Panc1 (cell line): Measurements from ENCODE around the gene ATP6V0D1. TPM values are rescaled to one million over a fixed set of nuclear protein-coding genes. Genes with fewer than 3 reads are reported as not detected.

ENCODE experiments used
- ATAC-seq: fragments of 200-7000 bp; cut with Tn5 transposase; 2 replicates; pipeline ENCODE4 v1.9.1; 2020; ENCODE audit warnings: mild to moderate bottlenecking, moderate library complexity
- BruUV-seq: library from RNA; stranded (reverse); fragments of 400-500 nt; replicated peaks from 2 replicates; lab custom pipeline; 2021; lab: Mats Ljungman, UMichigan
- CTCF ChIA-PET: fragments of 300-600 bp; sonication (Branson Sonifier 250); formaldehyde crosslinking; loops from one replicate; lab custom pipeline; 2022; ENCODE audit warnings: antibody characterized with exemption; lab: Charles Lee
- POLR2A ChIA-PET: fragments of 300-600 bp; sonication (Branson Sonifier 250); formaldehyde crosslinking; loops from one replicate; lab custom pipeline; 2022; ENCODE audit warnings: antibody characterized with exemption; lab: Charles Lee
- DNase-seq: peaks from one replicate; pipeline ENCODE4 v3.0.0-alpha.2; 2010; ENCODE audit warnings: low read depth, low spot score
- H3K27ac ChIP-seq: 2 replicates; pipeline ENCODE4 v1.5.1; 2011; ENCODE audit warnings: mild to moderate bottlenecking, low read length, inconsistent platforms
- H3K27me3 ChIP-seq: fragments of 200-500 bp; sonication (Bioruptor generic); 2 replicates; pipeline ENCODE4 v1.6.0; 2014; ENCODE audit warnings: low read length, inconsistent platforms; ENCODE audit not compliant: control insufficient read depth, insufficient read depth
- H3K36me3 ChIP-seq: fragments of 200-500 bp; sonication (Bioruptor generic); 2 replicates; pipeline ENCODE4 v1.5.1; 2014; ENCODE audit warnings: inconsistent platforms, mild to moderate bottlenecking, low read length, moderate library complexity; ENCODE audit not compliant: control insufficient read depth, insufficient read depth
- H3K4me1 ChIP-seq: 2 replicates; pipeline ENCODE4 v1.5.1; 2011; ENCODE audit warnings: inconsistent platforms, mild to moderate bottlenecking, low read length, moderate library complexity; ENCODE audit not compliant: control insufficient read depth, insufficient read depth
- H3K4me3 ChIP-seq, 2 experiments: 2 replicates each; pipeline ENCODE4 v1.5.1; 2011 to 2012; ENCODE audit warnings: low read depth in 2 of 2, low read length in 2 of 2, mild to moderate bottlenecking in 2 of 2, inconsistent platforms in 1 of 2, moderate library complexity in 1 of 2
- H3K9me3 ChIP-seq: fragments of 200-500 bp; sonication (Bioruptor generic); 2 replicates; pipeline ENCODE4 v1.5.1; 2014; ENCODE audit warnings: low read depth, mild to moderate bottlenecking, inconsistent platforms, low read length, moderate library complexity; ENCODE audit not compliant: control insufficient read depth, insufficient read depth
- CTCF ChIP-seq: fragments of 450-650 bp; IDR thresholded peaks from 2 replicates; pipeline ENCODE4 v1.5.1; 2017; ENCODE audit warnings: mild to moderate bottlenecking
- POLR2AphosphoS5 ChIP-seq: IDR thresholded peaks from 2 replicates; pipeline ENCODE4 v1.6.1; 2012; ENCODE audit warnings: mild to moderate bottlenecking, low read depth, low read length, moderate library complexity
- REST ChIP-seq, 2 experiments: IDR thresholded peaks; 2 replicates each; pipeline ENCODE4 v1.6.1; 2011 to 2012; ENCODE audit warnings: low read depth in 2 of 2, control low read depth in 1 of 2, low read length in 1 of 2, mild to moderate bottlenecking in 1 of 2, moderate library complexity in 1 of 2; ENCODE audit not compliant: insufficient read depth in 1 of 2
- SIN3A ChIP-seq: IDR thresholded peaks from 2 replicates; pipeline ENCODE4 v1.6.1; 2012; ENCODE audit warnings: low read depth, mild to moderate bottlenecking, low read length, moderate library complexity, borderline replicate concordance; ENCODE audit not compliant: insufficient read depth
- TCF7L2 ChIP-seq: IDR thresholded peaks from 2 replicates; pipeline ENCODE4 v1.6.1; 2011; ENCODE audit warnings: mild to moderate bottlenecking, low read depth, low read length, inconsistent platforms
- in situ Hi-C: cut with HindIII; loops from 2 replicates; pipeline ENCODE4 v1.10.0; 2016; ENCODE audit warnings: low sequenced_read_pairs, low pct_unique_long_range_greater_than_20kb
- intact Hi-C: fragments of 100-400 bp; cut with micrococcal nuclease; formaldehyde crosslinking; loops from one replicate; pipeline ENCODE4 v1.10.0; 2022; ENCODE audit not compliant: unreplicated experiment
- total RNA-seq: library from RNA; stranded (reverse); gene quantifications from one replicate; pipeline ENCODE4 v1.2.1, GENCODE V29; 2021; ENCODE audit not compliant: unreplicated experiment

The ATP6V0D1 gene
- total RNA-seq, 1 experiment from 2014 or later: 70.8 TPM

GRCh38 chr16:67471758-67472384 lies 9.1 kb downstream of the ATP6V0D1 start:
- Histone ChIP-seq H3K36me3 (no peaks in the 10 kb centered on the region), H3K9me3 (no peaks in the 10 kb centered on the region), H3K4me1 (no peaks in the 10 kb centered on the region), H3K27me3 (no peaks in the 10 kb centered on the region), H3K27ac (no peak overlapping the region), H3K4me3 (no peak overlapping the region)
- in situ Hi-C loops: no loop called here
- CTCF ChIA-PET: interaction anchor here (0.7 kb wide), 1 partner anchor 198 kb away, joined by 3 read pairs; no protein-coding TSS in a partner anchor
- POLR2A ChIA-PET: no interaction called here
- TF ChIP-seq SIN3A (no peak), POLR2AphosphoS5 (no peak), CTCF (no peak), REST (IDR thresholded peaks at IDR 0.05; ENCODE audit: insufficient read depth in 1 of 2, low read depth in 2 of 2, low read length in 1 of 2) (no peak), TCF7L2 (no peak)
- intact Hi-C loops: no loop called here
- ATAC-seq (no peak), DNase-seq (no peak)
- no TSS peak for BruUV-seq

- no peaks in the 10 kb centered on the region for H3K9me3 ChIP-seq
- CTCF ChIA-PET: interaction anchor here (0.7 to 1.1 kb wide), 2 partner anchors 11 to 26 kb away, joined by 3 to 8 read pairs; no protein-coding TSS in a partner anchor
- H3K36me3 ChIP-seq: no peaks in the 10 kb centered on the region
- no TSS peak for BruUV-seq
- DNase-seq (no peak), ATAC-seq (no peak)
- POLR2A ChIA-PET: no interaction called here
- H3K4me1 ChIP-seq: no peaks in the 10 kb centered on the region
- no peak overlapping the region for H3K27ac ChIP-seq
- no peaks in the 10 kb centered on the region for H3K27me3 ChIP-seq
- in situ Hi-C loops (no loop called here), intact Hi-C loops (no loop called here)
- no peak overlapping the region for H3K4me3 ChIP-seq
- no peak for TF ChIP-seq SIN3A
- no peak for TF ChIP-seq TCF7L2
- TF ChIP-seq REST (IDR thresholded peaks at IDR 0.05; ENCODE audit: insufficient read depth in 1 of 2, low read depth in 2 of 2, low read length in 1 of 2): no peak
- no peak for TF ChIP-seq POLR2AphosphoS5
- TF ChIP-seq CTCF: no peak
Observed at GRCh38 chr16:67470359-67470758, 10.6 kb downstream of the ATP6V0D1 start.
